Keratinocyte (primary cell): ENCODE results near the gene KRT77. TPM values are rescaled to one million over a fixed set of nuclear protein-coding genes. Genes with fewer than 3 reads are reported as not detected.

Source experiments
- DNase-seq: peaks from one replicate; pipeline ENCODE4 v3.0.0-alpha.2; 2011; ENCODE audit warnings: low read depth, missing footprints, low spot score
- FAIRE-seq: peaks from 2 replicates; lab custom pipeline; 2011; peaks lifted over from hg19 to GRCh38; lab: Jason Lieb, UNC
- H2AFZ ChIP-seq: 2 replicates; pipeline ENCODE4 v1.6.0; 2012; ENCODE audit warnings: low read length, control low read depth, inconsistent platforms; ENCODE audit not compliant: control insufficient read depth
- H3K27ac ChIP-seq: 2 replicates; pipeline ENCODE4 v1.5.1; 2011; ENCODE audit warnings: low read length; ENCODE audit not compliant: control insufficient read depth, insufficient read depth
- H3K27me3 ChIP-seq: 3 replicates; pipeline ENCODE4 v1.6.0; 2011; ENCODE audit warnings: low read length; ENCODE audit not compliant: control insufficient read depth, insufficient read depth; ENCODE audit errors: extremely low read depth
- H3K36me3 ChIP-seq, 2 experiments: 2 replicates in 1 of 2; 3 replicates in 1 of 2; pipeline ENCODE4 v1.5.1; 2011; ENCODE audit warnings: low read length in 2 of 2, mild to moderate bottlenecking in 1 of 2; ENCODE audit not compliant: control insufficient read depth in 2 of 2, insufficient read depth in 2 of 2; ENCODE audit errors: extremely low read depth in 1 of 2
- H3K4me1 ChIP-seq: 3 replicates; pipeline ENCODE4 v1.5.1; 2011; ENCODE audit warnings: low read length; ENCODE audit not compliant: control insufficient read depth, insufficient read depth; ENCODE audit errors: extremely low read depth
- H3K4me2 ChIP-seq: 3 replicates; pipeline ENCODE4 v1.6.0; 2011; ENCODE audit warnings: low read depth, low read length; ENCODE audit not compliant: control insufficient read depth, insufficient read depth; ENCODE audit errors: extremely low read depth
- H3K4me3 ChIP-seq, 3 experiments: fragments of 200-600 bp in 1 of 3; sonication (generic) in 1 of 3; 2 replicates in 2 of 3; 3 replicates in 1 of 3; pipeline ENCODE4 v1.5.1; 2011 to 2016; ENCODE audit warnings: low read length in 3 of 3, mild to moderate bottlenecking in 3 of 3, control low read depth in 2 of 3, inconsistent platforms in 1 of 3, low read depth in 1 of 3, mixed read lengths in 1 of 3, mixed run types in 1 of 3, moderate library complexity in 1 of 3; ENCODE audit not compliant: control insufficient read depth in 2 of 3, insufficient read depth in 2 of 3; ENCODE audit errors: extremely low read depth in 1 of 3
- H3K79me2 ChIP-seq: 2 replicates; pipeline ENCODE4 v1.6.0; 2012; ENCODE audit warnings: low read length; ENCODE audit not compliant: control insufficient read depth, insufficient read depth
- H3K9ac ChIP-seq: 3 replicates; pipeline ENCODE4 v1.6.0; 2011; ENCODE audit warnings: low read length; ENCODE audit not compliant: control insufficient read depth, insufficient read depth; ENCODE audit errors: extremely low read depth
- H3K9me1 ChIP-seq: 3 replicates; pipeline ENCODE4 v1.6.0; 2011; ENCODE audit warnings: low read length; ENCODE audit not compliant: control insufficient read depth, insufficient read depth; ENCODE audit errors: extremely low read depth
- H3K9me3 ChIP-seq: 2 replicates; pipeline ENCODE4 v1.5.1; 2012; ENCODE audit warnings: low read depth, low read length; ENCODE audit not compliant: control insufficient read depth
- H4K20me1 ChIP-seq: 3 replicates; pipeline ENCODE4 v1.6.0; 2011; ENCODE audit warnings: low read length; ENCODE audit not compliant: control insufficient read depth, insufficient read depth; ENCODE audit errors: extremely low read depth
- CTCF ChIP-seq, 3 experiments: IDR thresholded peaks in 1 of 3; conservative IDR thresholded peaks in 1 of 3; optimal IDR thresholded peaks in 1 of 3; 2 replicates in 2 of 3; 3 replicates in 1 of 3; pipeline versions ENCODE3 to v1.5.1; 2011; ENCODE audit warnings: low read length in 3 of 3, mild to moderate bottlenecking in 3 of 3, moderate library complexity in 2 of 3, control low read depth in 1 of 3, inconsistent platforms in 1 of 3; ENCODE audit not compliant: insufficient read depth in 2 of 3; ENCODE audit errors: extremely low read depth in 1 of 3
- EZH2 ChIP-seq: IDR thresholded peaks from one replicate; pipeline ENCODE4 v1.6.1; 2012; ENCODE audit warnings: inconsistent platforms, mild to moderate bottlenecking, low read length, moderate library complexity
- dilution Hi-C: fragments of 300-500 bp; cut with MboI; formaldehyde crosslinking; loops from one replicate; pipeline ENCODE4 v1.7.0; 2020; ENCODE audit warnings: low sequenced_read_pairs; ENCODE audit not compliant: extremely low pct_ligation_motif_present
- polyA plus RNA-seq, 5 experiments: library from polyadenylated mRNA; depleted of rRNA in 3 of 5; stranded (reverse) in 3 of 5; stranded (forward) in 1 of 5; unstranded in 1 of 5; fragments of >200 nt; gene quantifications; 1 replicate in 1 of 5; 2 replicates in 3 of 5; 3 replicates in 1 of 5; pipeline versions ENCODE4 v1.2.1 to v1.2.3, GENCODE V29; 2011 to 2012; ENCODE audit warnings: missing spikeins in 2 of 5, low read depth in 1 of 5, low replicate concordance in 1 of 5

KRT77 gene
- polyA plus RNA-seq, 1 donor (not counting 4 experiments of a cell fraction or from before 2014, with no cell fraction given): 1.3 TPM

- peaks cover 10% of the 10 kb centered on the region for H3K27me3 ChIP-seq
- DNase-seq (no peak), FAIRE-seq (no peak)
- no peak overlapping the region for H3K4me3 ChIP-seq
- no peaks in the 10 kb centered on the region for H3K79me2 ChIP-seq
- H3K4me2 ChIP-seq: no peak overlapping the region
- no peak overlapping the region for H3K27ac ChIP-seq
- no peak overlapping the region for H2AFZ ChIP-seq
- no peak for TF ChIP-seq EZH2
- TF ChIP-seq CTCF (optimal IDR thresholded peaks at IDR 0.05 in 1 of 3, IDR thresholded peaks at IDR 0.05 in 1 of 3, conservative IDR thresholded peaks at IDR 0.05 in 1 of 3; ENCODE audit: extremely low read depth in 1 of 3, insufficient read depth in 2 of 3, low read length in 3 of 3): no peak
- no peak overlapping the region for H3K9ac ChIP-seq
- H4K20me1 ChIP-seq: no peaks in the 10 kb centered on the region
- no peaks in the 10 kb centered on the region for H3K36me3 ChIP-seq
- peaks cover 2% of the 10 kb centered on the region for H3K4me1 ChIP-seq
- dilution Hi-C loops: no loop called here
- H3K9me3 ChIP-seq: no peaks in the 10 kb centered on the region
- no peaks in the 10 kb centered on the region for H3K9me1 ChIP-seq
Measured at GRCh38 chr12:52728374-52728773, 25.1 kb upstream of the KRT77 start.

GRCh38 chr12:52727037-52727436 lies 23.7 kb upstream of the KRT77 start:
- TF ChIP-seq EZH2 (no peak), CTCF (optimal IDR thresholded peaks at IDR 0.05 in 1 of 3, IDR thresholded peaks at IDR 0.05 in 1 of 3, conservative IDR thresholded peaks at IDR 0.05 in 1 of 3; ENCODE audit: extremely low read depth in 1 of 3, insufficient read depth in 2 of 3, low read length in 3 of 3) (no peak)
- dilution Hi-C loops: no loop called here
- no peaks in the 10 kb centered on the region for H4K20me1 ChIP-seq
- no peak overlapping the region for H3K4me2 ChIP-seq
- H3K9me3 ChIP-seq: no peaks in the 10 kb centered on the region
- DNase-seq: no peak
- H3K9me1 ChIP-seq: no peaks in the 10 kb centered on the region
- no peak overlapping the region for H3K4me3 ChIP-seq
- H3K4me1 ChIP-seq: peaks cover 2% of the 10 kb centered on the region
- H3K27me3 ChIP-seq: peaks cover 9% of the 10 kb centered on the region
- H3K27ac ChIP-seq: no peak overlapping the region
- H3K9ac ChIP-seq: no peak overlapping the region
- no peak for FAIRE-seq
- H2AFZ ChIP-seq: no peak overlapping the region
- H3K36me3 ChIP-seq: no peaks in the 10 kb centered on the region
- no peaks in the 10 kb centered on the region for H3K79me2 ChIP-seq
